Measurements from ENCODE around the gene SDC3. TPM values are rescaled to one million over a fixed set of nuclear protein-coding genes. Genes with fewer than 3 reads are reported as not detected.
"Not testable (repeated sequence)": the region's sequence is repeated elsewhere in the genome, so short reads cannot be mapped to it uniquely, and the experiment has no call there.

The SDC3 gene
- total and polyA plus RNA-seq, 2 donors (not counting 1 experiment from before 2014, with no cell fraction given): 13.7 to 32.9 TPM

DNA sequence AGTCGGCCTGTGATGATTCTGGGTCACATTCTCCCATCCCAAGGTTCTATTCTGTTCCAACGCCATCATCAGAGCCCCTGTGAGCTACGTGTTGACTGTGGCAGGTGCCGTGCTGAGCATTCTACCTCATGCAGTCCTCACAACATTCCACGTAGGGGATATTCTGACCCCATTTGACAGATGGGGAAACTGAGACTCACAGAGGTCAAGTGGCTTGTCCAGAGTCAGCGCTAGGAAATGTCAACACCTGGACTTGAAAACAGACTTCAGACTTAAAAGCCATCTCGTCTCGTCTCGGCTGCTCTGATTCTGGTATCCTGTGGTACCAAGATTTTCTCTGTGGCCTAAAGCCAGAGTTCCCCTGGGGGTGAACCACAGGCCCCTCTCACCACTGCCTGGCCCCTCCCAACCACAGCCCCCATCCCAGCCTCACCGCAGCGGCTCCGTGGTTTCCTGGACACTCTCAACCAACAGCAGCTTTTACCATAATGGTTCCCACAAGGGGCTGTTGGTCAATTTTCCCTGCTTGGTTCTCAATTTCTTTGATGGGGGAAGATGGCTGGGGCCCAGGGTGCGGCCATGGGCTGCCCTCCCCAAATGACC is 39.6 kb downstream of the SDC3 start:
- no peaks in the 10 kb centered on the region for H4K20me1 ChIP-seq (ENCODE audit: control insufficient read depth, extremely low read depth, insufficient read depth, low read length)
- peaks cover 1% of the 10 kb centered on the region for H3K36me3 ChIP-seq (ENCODE audit: control insufficient read depth, insufficient read depth, low read length)
- no peak overlapping the region for H3K4me2 ChIP-seq (ENCODE audit: extremely low read depth, insufficient read depth, low read length)
- no peak overlapping the region for H2AFZ ChIP-seq (ENCODE audit: low read length)
- H3K4me1 ChIP-seq (ENCODE audit: control insufficient read depth, extremely low read depth, insufficient read depth, low read length): no peaks in the 10 kb centered on the region
- no peak for DNase-seq (ENCODE audit: low read depth in 2 of 2)
- H3K9me3 ChIP-seq (ENCODE audit: control insufficient read depth, insufficient read depth, low read depth, low read length): no peaks in the 10 kb centered on the region
- TF ChIP-seq, protein P1, sequence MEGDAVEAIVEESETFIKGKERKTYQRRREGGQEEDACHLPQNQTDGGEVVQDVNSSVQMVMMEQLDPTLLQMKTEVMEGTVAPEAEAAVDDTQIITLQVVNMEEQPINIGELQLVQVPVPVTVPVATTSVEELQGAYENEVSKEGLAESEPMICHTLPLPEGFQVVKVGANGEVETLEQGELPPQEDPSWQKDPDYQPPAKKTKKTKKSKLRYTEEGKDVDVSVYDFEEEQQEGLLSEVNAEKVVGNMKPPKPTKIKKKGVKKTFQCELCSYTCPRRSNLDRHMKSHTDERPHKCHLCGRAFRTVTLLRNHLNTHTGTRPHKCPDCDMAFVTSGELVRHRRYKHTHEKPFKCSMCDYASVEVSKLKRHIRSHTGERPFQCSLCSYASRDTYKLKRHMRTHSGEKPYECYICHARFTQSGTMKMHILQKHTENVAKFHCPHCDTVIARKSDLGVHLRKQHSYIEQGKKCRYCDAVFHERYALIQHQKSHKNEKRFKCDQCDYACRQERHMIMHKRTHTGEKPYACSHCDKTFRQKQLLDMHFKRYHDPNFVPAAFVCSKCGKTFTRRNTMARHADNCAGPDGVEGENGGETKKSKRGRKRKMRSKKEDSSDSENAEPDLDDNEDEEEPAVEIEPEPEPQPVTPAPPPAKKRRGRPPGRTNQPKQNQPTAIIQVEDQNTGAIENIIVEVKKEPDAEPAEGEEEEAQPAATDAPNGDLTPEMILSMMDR (conservative IDR thresholded peaks at IDR 0.05 in 1 of 2, IDR thresholded peaks at IDR 0.05 in 1 of 2; ENCODE audit: low read depth in 1 of 2, low read length in 2 of 2): no peak
- TF ChIP-seq EZH2 (IDR thresholded peaks at IDR 0.05; ENCODE audit: low read length, missing control alignments): no peak
- no peaks in the 10 kb centered on the region for H3K79me2 ChIP-seq (ENCODE audit: control insufficient read depth, insufficient read depth, low read length)
- H3K27me3 ChIP-seq (ENCODE audit: control insufficient read depth, insufficient read depth, low read length): no peaks in the 10 kb centered on the region
- H3K27ac ChIP-seq (ENCODE audit: insufficient read depth, low read length): no peak overlapping the region
- H3K9ac ChIP-seq (ENCODE audit: insufficient read depth, low read length): no peak overlapping the region
- no peak overlapping the region for H3K4me3 ChIP-seq (replicated peaks in 1 of 4; ENCODE audit: control extremely low read depth in 1 of 4, insufficient read depth in 1 of 4, low read depth in 3 of 4, low read length in 4 of 4)

DNA sequence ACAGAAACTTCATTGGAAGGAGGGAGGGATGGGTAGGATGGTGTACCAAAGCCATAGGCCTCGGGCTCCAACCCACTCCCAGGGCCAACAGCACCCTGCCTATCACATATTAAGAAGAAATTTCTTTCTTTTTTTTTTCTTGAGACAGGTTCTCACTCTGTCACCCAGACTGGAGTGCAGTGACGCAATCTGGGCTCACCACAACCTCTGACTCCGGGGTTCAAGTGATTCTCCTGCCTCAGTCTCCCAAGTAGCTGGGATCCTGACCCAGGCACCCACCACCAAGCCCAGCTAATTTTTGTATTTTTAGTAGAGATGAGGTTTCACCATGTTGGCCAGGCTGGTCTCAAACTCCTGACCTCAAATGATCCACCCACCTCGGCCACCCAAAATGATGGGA is 40.5 kb downstream of the SDC3 start:
- not testable (repeated sequence) for H2AFZ ChIP-seq (ENCODE audit: low read length); H3K27ac ChIP-seq (ENCODE audit: insufficient read depth, low read length); H3K9ac ChIP-seq (ENCODE audit: insufficient read depth, low read length); H4K20me1 ChIP-seq (ENCODE audit: control insufficient read depth, extremely low read depth, insufficient read depth, low read length); H3K79me2 ChIP-seq (ENCODE audit: control insufficient read depth, insufficient read depth, low read length); H3K36me3 ChIP-seq (ENCODE audit: control insufficient read depth, insufficient read depth, low read length); H3K4me3 ChIP-seq (replicated peaks in 1 of 4; ENCODE audit: control extremely low read depth in 1 of 4, insufficient read depth in 1 of 4, low read depth in 3 of 4, low read length in 4 of 4); DNase-seq (ENCODE audit: low read depth in 2 of 2); H3K9me3 ChIP-seq (ENCODE audit: control insufficient read depth, insufficient read depth, low read depth, low read length); H3K4me2 ChIP-seq (ENCODE audit: extremely low read depth, insufficient read depth, low read length); H3K4me1 ChIP-seq (ENCODE audit: control insufficient read depth, extremely low read depth, insufficient read depth, low read length); H3K27me3 ChIP-seq (ENCODE audit: control insufficient read depth, insufficient read depth, low read length)

DNA sequence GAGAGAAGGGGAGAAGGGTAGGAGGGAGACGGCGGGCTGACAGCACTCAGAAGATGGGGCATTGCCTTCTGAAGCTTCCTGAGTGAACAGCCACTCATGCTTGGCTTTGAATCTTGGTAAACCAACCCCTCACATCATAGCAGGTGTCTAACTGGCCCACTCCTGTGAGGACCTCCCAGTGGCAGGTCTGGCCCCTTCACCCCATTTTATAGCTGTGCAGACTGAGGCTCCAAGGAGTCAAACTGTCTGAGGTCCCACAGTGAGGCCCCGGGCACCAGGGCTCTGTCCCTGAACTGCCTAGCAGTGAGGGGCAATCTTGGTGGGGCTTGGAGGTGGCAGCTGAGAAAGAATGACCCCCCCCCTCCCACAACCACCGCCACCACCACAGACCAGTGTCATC is 41.0 kb downstream of the SDC3 start:
- no peak overlapping the region for H3K4me3 ChIP-seq (replicated peaks in 1 of 4; ENCODE audit: control extremely low read depth in 1 of 4, insufficient read depth in 1 of 4, low read depth in 3 of 4, low read length in 4 of 4)
- H3K9ac ChIP-seq (ENCODE audit: insufficient read depth, low read length): no peak overlapping the region
- no peak overlapping the region for H3K27ac ChIP-seq (ENCODE audit: insufficient read depth, low read length)
- H3K9me3 ChIP-seq (ENCODE audit: control insufficient read depth, insufficient read depth, low read depth, low read length): no peaks in the 10 kb centered on the region
- H2AFZ ChIP-seq (ENCODE audit: low read length): no peak overlapping the region
- no peak for DNase-seq (ENCODE audit: low read depth in 2 of 2)
- no peaks in the 10 kb centered on the region for H3K27me3 ChIP-seq (ENCODE audit: control insufficient read depth, insufficient read depth, low read length)
- H3K4me2 ChIP-seq (ENCODE audit: extremely low read depth, insufficient read depth, low read length): no peak overlapping the region
- H3K79me2 ChIP-seq (ENCODE audit: control insufficient read depth, insufficient read depth, low read length): no peaks in the 10 kb centered on the region
- H3K36me3 ChIP-seq (ENCODE audit: control insufficient read depth, insufficient read depth, low read length): no peaks in the 10 kb centered on the region
- no peaks in the 10 kb centered on the region for H4K20me1 ChIP-seq (ENCODE audit: control insufficient read depth, extremely low read depth, insufficient read depth, low read length)
- no peaks in the 10 kb centered on the region for H3K4me1 ChIP-seq (ENCODE audit: control insufficient read depth, extremely low read depth, insufficient read depth, low read length)
- TF ChIP-seq, protein P1 (conservative IDR thresholded peaks at IDR 0.05 in 1 of 2, IDR thresholded peaks at IDR 0.05 in 1 of 2; ENCODE audit: low read depth in 1 of 2, low read length in 2 of 2): no peak
- no peak for TF ChIP-seq EZH2 (IDR thresholded peaks at IDR 0.05; ENCODE audit: low read length, missing control alignments)

All from fibroblast of lung (primary cell).